OCI-LY1 (cell line): Measurements from ENCODE around the gene SCRG1.

Experiments used
- H2AFZ ChIP-seq: fragments of 200-600 bp; sonication (generic), shearing (Covaris generic); 2 replicates; pipeline ENCODE4 v1.6.0; 2014; ENCODE audit warnings: antibody characterized with exemption, mild to moderate bottlenecking, low read length
- H3F3A ChIP-seq: fragments of 200-600 bp; sonication (generic), shearing (Covaris generic); 2 replicates; pipeline ENCODE4 v1.6.0; 2014; ENCODE audit warnings: mild to moderate bottlenecking, antibody characterized with exemption, low read length, moderate library complexity; ENCODE audit not compliant: insufficient read depth
- H3K27ac ChIP-seq: fragments of 200-600 bp; sonication (generic); 2 replicates; pipeline ENCODE4 v1.5.1; 2014; ENCODE audit warnings: low read length, mixed run types, mild to moderate bottlenecking, low read depth; ENCODE audit not compliant: poor library complexity, severe bottlenecking
- H3K27me3 ChIP-seq: fragments of 200-600 bp; sonication (generic); 2 replicates; pipeline ENCODE4 v1.6.0; 2014; ENCODE audit warnings: antibody characterized with exemption, mild to moderate bottlenecking, low read length, moderate library complexity; ENCODE audit not compliant: insufficient read depth
- H3K36me3 ChIP-seq: fragments of 200-600 bp; sonication (generic); 2 replicates; pipeline ENCODE4 v1.6.1; 2014; ENCODE audit warnings: mild to moderate bottlenecking, antibody characterized with exemption, low read length, moderate library complexity, mixed read lengths; ENCODE audit not compliant: insufficient read depth
- H3K4me1 ChIP-seq: fragments of 200-600 bp; sonication (generic); 2 replicates; pipeline ENCODE4 v1.5.1; 2014; ENCODE audit warnings: mild to moderate bottlenecking, low read length, moderate library complexity; ENCODE audit not compliant: insufficient read depth, severe bottlenecking
- H3K4me2 ChIP-seq: fragments of 200-600 bp; sonication (generic), shearing (Covaris generic); 2 replicates; pipeline ENCODE4 v1.6.1; 2014; ENCODE audit warnings: low read length
- H3K4me3 ChIP-seq: fragments of 200-600 bp; sonication (generic); 2 replicates; pipeline ENCODE4 v1.5.1; 2014; ENCODE audit warnings: low read length, low read depth, mild to moderate bottlenecking, mixed read lengths; ENCODE audit not compliant: poor library complexity, severe bottlenecking
- H3K79me2 ChIP-seq: fragments of 200-600 bp; shearing (Covaris generic); 2 replicates; pipeline ENCODE4 v1.6.1; 2016; ENCODE audit warnings: mixed run types, low read length, mixed read lengths; ENCODE audit not compliant: insufficient read depth
- H3K9ac ChIP-seq: fragments of 200-600 bp; sonication (generic), shearing (Covaris generic); 2 replicates; pipeline ENCODE4 v1.6.1; 2014; ENCODE audit warnings: mild to moderate bottlenecking, low read length, mixed read lengths
- H3K9me2 ChIP-seq: fragments of 200-600 bp; sonication (generic), shearing (Covaris generic); 2 replicates; pipeline ENCODE4 v1.6.1; 2014; ENCODE audit warnings: low read depth, mild to moderate bottlenecking, low read length, mixed read lengths
- H3K9me3 ChIP-seq: fragments of 200-600 bp; shearing (Covaris generic); 2 replicates; pipeline ENCODE4 v1.6.1; 2014; ENCODE audit warnings: low read length, mixed read lengths
- H4K20me1 ChIP-seq: fragments of 200-600 bp; sonication (generic), shearing (Covaris generic); 2 replicates; pipeline ENCODE4 v1.6.0; 2016; ENCODE audit warnings: mild to moderate bottlenecking, low read length; ENCODE audit not compliant: insufficient read depth
- EZH2 ChIP-seq: fragments of 200-600 bp; sonication (generic), shearing (Covaris generic); IDR thresholded peaks from 2 replicates; pipeline ENCODE4 v1.8.0; 2017; ENCODE audit warnings: borderline replicate concordance, mixed run types, mild to moderate bottlenecking, antibody characterized with exemption, low read length, moderate library complexity, mixed read lengths
- TF ChIP-seq, protein P1 (sequence below): fragments of 200-600 bp; sonication (generic), shearing (Covaris generic); IDR thresholded peaks from 2 replicates; pipeline ENCODE4 v1.5.1; 2017; ENCODE audit warnings: mild to moderate bottlenecking, antibody characterized with exemption, low read length, moderate library complexity, mixed read lengths

Gene SCRG1

GRCh38 chr4:173386751-173387150, 12.2 kb downstream of the SCRG1 start:
- H3K4me2 ChIP-seq = no peak overlapping the region
- H4K20me1 ChIP-seq = no peaks in the 10 kb centered on the region
- H3K27me3 ChIP-seq = no peaks in the 10 kb centered on the region
- no peak overlapping the region for H3K9ac ChIP-seq
- no peaks in the 10 kb centered on the region for H3K4me1 ChIP-seq
- H3K9me2 ChIP-seq = no peaks in the 10 kb centered on the region
- H3K36me3 ChIP-seq = no peaks in the 10 kb centered on the region
- H3K9me3 ChIP-seq = no peaks in the 10 kb centered on the region
- H3K4me3 ChIP-seq = no peak overlapping the region
- H2AFZ ChIP-seq = no peak overlapping the region
- H3K27ac ChIP-seq = no peak overlapping the region
- H3K79me2 ChIP-seq = no peaks in the 10 kb centered on the region
- H3F3A ChIP-seq = no peaks in the 10 kb centered on the region
- TF ChIP-seq EZH2 = no peak
- TF ChIP-seq, protein P1, sequence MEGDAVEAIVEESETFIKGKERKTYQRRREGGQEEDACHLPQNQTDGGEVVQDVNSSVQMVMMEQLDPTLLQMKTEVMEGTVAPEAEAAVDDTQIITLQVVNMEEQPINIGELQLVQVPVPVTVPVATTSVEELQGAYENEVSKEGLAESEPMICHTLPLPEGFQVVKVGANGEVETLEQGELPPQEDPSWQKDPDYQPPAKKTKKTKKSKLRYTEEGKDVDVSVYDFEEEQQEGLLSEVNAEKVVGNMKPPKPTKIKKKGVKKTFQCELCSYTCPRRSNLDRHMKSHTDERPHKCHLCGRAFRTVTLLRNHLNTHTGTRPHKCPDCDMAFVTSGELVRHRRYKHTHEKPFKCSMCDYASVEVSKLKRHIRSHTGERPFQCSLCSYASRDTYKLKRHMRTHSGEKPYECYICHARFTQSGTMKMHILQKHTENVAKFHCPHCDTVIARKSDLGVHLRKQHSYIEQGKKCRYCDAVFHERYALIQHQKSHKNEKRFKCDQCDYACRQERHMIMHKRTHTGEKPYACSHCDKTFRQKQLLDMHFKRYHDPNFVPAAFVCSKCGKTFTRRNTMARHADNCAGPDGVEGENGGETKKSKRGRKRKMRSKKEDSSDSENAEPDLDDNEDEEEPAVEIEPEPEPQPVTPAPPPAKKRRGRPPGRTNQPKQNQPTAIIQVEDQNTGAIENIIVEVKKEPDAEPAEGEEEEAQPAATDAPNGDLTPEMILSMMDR = no peak

DNA sequence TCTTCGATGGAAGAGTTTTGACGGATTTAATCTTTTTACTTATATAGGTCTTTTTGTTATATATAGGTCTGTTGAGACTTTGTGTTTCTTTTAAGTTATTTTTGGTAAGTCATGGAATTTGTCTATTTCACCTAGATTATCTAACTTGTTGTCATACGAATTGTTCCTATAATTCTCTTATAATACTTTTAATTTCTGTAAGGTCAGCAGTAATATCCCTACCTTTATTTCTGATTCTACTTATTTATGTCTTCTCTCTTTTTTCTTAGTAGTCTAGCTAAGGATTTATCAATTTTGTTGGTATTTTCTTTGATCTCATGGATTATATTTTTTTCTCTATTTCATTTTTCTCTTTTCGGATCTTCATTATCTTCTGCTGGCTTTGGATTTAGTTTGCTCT, 16.6 kb downstream of the SCRG1 start:
- H3K27ac ChIP-seq = no peak overlapping the region
- no peaks in the 10 kb centered on the region for H3K4me1 ChIP-seq
- no peak overlapping the region for H3K9ac ChIP-seq
- no peaks in the 10 kb centered on the region for H3K9me3 ChIP-seq
- no peak for TF ChIP-seq EZH2
- TF ChIP-seq, protein P1 = no peak
- H3K4me3 ChIP-seq = no peak overlapping the region
- no peaks in the 10 kb centered on the region for H3K27me3 ChIP-seq
- no peak overlapping the region for H3K4me2 ChIP-seq
- H3K79me2 ChIP-seq = no peaks in the 10 kb centered on the region
- H2AFZ ChIP-seq = no peak overlapping the region
- no peaks in the 10 kb centered on the region for H3K9me2 ChIP-seq
- H4K20me1 ChIP-seq = no peaks in the 10 kb centered on the region
- peaks cover 4% of the 10 kb centered on the region; the same call in 1 of the 2 replicates for H3F3A ChIP-seq
- peaks cover 10% of the 10 kb centered on the region; the same call in 1 of the 2 replicates for H3K36me3 ChIP-seq

DNA sequence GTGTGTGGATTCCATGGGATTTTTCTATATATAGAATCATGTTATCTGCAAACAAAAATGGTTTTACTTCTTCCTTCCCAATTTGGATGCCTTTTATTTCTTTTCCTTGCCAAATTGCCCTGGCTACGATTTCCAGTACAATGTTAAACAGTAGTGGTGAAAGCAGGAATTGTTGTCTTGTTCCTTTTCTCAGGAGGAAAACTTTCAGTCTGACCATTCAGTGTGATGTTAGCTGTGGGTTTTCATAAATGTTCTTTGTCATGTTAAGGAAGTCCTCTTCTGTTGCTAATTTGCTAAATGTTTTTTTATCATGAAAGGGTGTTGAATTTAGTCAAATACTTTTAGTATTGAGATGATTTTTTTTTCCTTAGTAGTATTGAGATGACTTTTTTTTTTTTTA, 17.3 kb downstream of the SCRG1 start:
- Histone ChIP-seq H3K27ac (no peak overlapping the region), H3K9me3 (no peaks in the 10 kb centered on the region), H3K36me3 (peaks cover 10% of the 10 kb centered on the region; the same call in 1 of the 2 replicates), H2AFZ (no peak overlapping the region), H3K4me1 (no peaks in the 10 kb centered on the region), H3K9me2 (no peaks in the 10 kb centered on the region), H3F3A (peaks cover 4% of the 10 kb centered on the region; the same call in 1 of the 2 replicates), H3K27me3 (no peaks in the 10 kb centered on the region), H3K9ac (no peak overlapping the region), H4K20me1 (no peaks in the 10 kb centered on the region), H3K79me2 (no peaks in the 10 kb centered on the region), H3K4me3 (no peak overlapping the region), H3K4me2 (no peak overlapping the region)
- TF ChIP-seq EZH2 = no peak
- TF ChIP-seq, protein P1 = no peak
